Measurements from ENCODE around the gene FAM174B.

FAM174B gene

DNA sequence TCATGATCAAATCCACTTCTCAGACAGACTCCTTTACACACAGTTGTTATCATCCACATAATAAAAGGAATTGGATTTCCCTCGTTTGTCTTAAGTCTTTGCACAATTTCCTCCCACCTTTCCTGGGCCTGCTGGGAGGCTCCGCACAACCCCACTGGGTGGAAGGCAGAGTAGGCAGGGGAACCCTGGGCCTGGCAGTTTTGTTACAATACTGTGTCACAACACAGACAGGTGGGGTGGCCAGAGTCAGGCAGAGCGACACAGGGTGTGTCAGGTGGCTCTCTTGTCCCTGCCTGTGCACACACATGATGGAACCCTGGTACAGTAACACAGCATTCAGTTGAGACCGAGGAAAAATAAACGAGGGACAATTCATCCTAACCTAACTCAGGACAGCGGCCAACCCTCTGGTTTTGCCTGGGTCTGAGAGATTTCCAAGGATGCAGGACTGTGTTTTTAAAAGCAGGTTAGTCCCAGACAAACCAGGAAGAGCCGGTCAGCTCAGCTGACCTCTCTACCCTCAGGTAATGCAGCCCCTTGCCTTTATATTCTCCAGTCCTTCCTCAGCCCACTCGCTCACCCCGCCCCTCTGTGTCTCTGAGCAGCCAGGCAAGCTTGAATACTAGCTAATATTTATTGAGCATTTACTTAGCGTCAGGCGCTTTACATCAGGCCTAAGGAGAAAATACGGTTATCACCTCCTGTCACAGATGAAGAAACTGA is 8.8 kb upstream of the FAM174B start:
- DNase-seq: no peak

DNA sequence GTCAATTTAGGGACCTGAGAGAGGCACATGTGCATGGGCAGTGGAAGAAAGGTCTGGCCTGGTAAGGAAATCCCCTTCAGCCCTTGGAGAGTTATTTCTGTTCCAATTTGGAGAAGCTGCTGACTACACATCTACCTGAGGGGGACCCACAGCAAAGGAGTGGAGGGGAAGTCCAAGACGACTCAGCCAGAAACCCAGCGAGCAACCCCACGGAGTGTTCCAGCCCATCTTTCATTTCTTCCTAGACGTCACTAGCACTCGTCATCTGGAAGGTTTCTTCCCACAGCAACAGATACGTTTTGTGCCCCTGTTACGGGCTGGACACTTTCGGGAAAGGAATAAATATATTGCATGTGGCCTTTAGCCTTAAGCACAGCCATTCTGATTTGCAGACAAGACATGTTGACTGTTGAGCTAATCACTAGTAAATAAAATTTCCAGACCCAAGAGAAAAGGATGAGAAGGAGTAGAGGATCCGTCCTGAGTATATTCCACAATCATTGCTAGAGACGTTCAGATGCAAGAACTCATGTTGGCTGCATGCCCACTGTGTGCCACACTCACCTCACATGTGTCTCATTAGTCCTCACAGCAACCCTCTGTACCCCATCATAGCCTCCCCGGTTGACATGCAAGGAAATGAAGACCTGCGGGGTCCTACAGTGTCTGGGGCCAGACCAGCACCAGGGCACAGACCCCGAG is 7.8 kb upstream of the FAM174B start:
- no peak for DNase-seq

DNA sequence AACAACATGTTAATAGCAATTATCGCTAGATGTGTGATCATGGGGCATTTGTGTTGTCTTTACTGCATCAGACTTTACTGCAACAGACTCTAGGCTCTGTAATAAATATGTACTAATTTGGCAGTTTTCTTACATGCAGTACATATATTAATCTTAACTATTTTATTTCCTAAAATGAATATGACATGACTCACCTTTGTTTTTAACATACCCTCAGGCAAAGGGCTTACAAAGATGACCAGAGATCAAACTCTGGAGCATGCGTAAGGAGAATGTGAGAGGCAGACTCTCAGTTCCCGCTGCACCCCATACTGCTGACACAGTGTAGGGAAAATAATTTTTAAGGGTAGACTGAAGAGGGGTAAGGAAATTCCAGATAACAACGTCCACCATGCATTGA is 7.2 kb upstream of the FAM174B start:
- no peak for DNase-seq

DNA sequence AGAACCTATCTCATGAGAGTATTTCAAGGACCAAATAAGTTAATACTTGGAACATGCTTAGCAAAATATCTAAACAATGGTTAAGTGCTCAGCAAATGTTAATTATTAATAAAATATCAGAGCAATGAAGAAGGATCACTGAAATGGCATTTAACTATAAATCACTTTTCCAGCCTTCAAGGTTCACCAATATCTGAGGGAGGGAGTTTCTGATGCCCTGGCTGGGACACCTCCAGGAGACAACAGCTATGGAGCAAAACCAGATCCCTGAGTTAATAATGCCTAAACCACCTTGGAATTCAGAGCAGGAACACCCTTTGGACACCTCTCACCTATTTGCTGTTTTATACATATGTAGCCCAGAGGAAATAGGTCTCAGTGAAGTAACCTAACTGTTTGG is 6.4 kb upstream of the FAM174B start:
- DNase-seq: no peak

DNA sequence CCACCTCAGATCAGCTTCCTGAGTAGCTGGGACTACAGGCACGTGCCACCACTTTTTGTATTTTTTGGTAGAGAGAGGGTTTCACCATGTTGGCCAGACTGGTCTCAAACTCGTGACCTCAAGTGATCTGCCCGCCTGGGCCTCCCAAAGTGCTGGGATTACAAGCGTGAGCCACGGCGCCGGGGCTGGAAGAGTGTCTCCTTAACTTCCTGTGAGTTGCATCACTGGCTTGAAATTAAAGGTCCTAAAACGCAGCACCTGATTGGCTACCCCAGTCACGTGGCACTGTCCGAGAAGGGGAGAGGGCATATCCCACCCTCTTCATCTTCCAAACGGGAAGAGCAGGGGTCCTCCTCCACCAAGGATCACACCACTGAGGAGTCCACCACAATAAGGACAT is 5.5 kb upstream of the FAM174B start:
- no peak for DNase-seq

DNA sequence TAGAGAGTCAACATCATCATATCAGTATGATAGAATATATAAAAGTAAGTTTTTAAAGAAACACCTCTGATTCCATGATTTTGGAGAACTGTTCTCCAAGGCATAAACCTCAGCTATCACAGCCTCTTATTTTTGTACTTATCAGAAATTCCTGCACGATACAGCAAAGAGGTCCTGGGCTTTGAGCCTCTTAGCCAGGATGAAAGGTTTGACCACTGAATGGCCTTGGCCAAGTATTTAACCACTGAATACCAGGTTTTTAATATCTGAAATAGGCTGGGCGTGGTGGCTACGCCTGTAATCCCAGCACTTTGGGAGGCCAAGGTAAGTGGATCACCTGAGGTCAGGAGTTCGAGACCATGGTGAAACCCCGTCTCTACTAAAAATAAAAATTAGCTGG is 1.9 kb upstream of the FAM174B start:
- DNase-seq: no peak

DNA sequence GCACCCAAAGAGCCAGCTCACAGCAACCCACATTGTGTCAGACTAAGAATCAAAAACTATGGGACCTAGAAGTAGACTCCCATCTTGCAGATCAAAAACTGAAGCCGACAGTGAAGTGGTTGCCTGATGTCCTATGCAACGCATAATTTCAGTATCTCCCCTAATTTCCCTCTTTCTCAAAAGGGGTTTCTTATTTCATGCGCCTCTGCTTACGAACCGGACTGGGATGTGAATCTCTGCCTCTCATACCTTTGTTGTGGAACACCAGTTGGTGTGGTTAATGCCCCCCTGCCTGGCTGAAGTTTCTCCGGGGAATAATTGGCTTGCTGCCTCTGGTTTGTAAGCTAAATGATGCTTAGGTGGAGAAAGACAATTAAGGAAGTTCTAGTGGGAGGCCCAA is 514 bp upstream of the FAM174B start:
- no peak for DNase-seq

DNA sequence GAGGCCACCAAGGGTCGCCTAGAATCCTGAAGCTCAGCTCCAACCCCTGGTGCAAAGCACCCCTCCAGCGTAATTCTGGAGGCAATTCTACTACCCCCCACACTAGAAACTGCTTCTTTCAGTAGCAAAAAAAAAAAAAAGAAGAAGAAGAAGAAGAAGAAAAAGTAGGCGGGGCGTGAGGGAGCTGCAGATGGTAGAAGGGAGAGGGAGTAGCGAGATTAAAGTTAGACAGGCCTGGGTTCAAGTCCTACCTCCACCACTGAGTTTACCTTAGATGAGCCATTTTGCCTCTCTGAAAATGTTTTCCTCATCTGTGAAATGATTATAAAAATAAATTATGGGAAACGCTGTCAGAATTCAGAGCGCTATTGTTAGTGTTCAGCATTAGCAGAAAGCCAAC is 913 bp downstream of the FAM174B start:
- DNase-seq: no peak

DNA sequence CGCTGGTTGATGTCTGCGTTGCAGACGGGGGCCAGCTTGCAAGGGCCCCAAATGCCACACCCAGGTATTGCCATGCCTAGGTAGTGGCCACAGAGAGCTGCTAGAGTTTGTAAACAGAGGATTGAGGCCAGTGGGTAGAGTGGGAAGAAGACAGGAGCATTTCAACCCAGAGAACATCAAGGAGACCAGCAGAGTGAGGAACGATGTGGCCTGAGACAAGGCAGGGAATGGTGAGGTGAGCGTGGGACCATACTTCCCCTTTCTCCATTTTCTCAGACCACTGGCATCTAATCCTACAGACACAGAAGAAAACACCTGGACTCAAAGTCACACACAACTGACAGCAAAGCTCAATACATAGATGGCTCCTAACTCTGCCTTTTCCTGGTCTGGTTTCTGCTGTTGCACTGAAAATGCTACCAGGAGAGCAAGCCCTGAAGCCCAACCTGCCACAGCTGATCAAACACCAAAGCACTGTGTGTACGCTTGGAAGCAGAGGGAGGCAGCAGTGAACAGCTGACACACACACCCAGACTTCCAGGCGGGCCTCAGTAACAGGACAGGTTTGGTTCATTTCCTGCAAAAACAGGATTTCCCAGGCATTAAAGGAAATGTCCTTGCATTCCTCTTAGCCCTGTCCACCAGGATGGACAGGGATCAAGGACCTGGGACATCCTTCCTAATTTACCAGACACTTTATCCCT is 1.6 kb downstream of the FAM174B start:
- no peak for DNase-seq

DNA sequence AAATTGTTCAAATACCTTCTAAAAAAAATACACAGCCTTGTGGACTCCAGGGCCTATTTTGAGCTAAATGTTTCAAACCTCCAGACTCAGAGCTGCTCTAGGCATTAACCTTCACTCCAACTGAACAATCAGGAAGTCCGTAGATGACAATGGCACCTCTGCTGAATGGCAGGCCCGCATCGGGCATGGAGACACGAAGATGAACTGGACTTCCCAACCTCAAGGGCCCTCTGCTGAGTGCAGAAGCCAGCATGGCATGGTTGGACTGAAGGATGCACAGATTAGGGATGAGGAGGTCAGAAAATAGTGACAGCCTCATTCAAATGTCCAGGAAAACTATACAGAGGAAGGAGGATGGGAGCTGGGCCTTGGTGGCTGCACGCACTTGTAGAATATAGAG is 2.2 kb downstream of the FAM174B start:
- DNase-seq: no peak

DNA sequence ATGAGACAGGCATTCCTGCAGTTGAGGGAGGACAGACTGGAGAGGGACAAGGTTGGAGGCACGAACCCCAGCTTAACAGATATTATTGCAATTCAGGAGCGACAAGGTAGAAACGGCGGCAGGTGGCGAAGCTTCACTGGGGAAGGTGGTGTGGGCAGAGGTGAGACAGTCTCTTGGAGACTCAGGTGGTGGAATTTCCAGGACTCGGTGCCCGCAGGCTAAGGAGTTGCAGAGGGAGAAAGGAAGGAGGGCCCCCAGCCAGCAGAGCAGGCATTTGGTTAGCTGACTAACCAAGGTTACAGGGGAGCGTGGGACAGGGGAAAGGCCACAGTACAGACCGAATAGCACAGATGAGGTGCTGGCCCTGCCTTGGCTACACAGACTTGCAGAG is 3.0 kb downstream of the FAM174B start:
- no peak for DNase-seq

DNA sequence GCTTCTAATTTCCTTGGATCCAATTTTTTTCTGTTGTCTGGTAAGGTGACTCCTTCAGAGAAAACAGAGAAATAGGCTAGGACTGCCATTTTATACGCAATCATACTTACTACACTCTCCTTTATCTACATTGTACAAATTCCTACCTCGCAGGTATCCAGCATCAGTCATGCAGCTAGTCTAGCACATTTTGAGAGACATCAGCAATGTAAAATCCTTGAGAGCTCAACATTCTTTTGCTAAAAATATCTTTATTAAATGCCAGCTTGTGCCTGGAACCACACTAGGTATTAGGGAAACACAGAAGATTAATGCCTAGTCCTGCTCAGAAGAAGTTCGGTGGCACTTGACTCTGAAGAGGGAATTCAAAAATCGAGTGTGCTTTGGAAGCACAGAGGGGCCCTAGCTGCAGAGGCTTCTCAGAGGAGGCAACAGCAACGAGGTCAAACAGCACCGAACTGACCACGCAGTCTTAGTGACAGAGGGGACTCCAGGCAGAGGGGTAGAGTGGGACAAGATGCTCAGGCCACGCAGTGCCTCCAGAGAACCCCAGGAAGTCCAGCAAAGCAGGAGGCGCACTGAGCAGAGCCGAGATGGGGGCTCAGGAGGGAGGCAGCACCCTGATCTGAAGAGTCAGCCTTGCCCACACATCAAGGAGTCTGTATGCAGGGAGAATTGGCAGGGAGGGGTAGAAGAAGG is 3.5 kb downstream of the FAM174B start:
- DNase-seq: no peak

DNA sequence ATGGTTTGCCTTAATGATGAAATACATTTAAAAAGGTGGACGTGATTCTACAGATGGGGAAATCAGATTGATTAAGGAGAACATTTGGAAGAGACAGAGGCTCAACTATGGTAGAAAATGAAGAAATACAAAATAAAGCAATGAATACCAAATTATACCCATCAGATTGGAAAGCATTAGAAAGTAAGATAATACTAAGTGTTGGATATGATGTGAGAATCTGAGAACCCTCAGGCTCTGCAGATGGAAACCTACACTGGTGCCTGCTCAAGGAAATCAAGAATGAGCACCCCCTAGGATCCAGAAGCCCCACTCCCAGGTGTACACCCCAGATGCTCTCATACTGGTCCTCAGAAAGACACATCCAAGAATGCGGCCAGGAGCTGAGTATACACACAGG is 4.6 kb downstream of the FAM174B start:
- no peak for DNase-seq

DNA sequence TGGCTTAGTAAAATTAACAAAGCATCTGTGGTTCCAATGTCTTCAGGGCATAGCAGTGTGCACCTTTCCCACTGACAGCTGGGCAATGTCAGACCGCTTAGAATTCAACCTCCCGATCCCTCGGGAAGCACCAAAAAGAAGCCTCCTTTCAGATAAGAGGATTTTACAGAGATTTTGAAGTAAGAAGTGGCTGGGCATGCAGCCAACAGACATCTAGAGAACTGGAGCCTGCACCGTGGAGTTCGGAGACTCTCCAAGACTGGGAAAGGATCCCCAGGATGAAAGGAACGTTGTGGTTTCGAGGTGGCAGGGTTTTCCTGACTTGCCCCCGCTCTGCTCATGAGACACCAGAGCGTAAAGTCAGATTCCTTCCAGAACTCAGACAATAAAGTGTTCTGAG is 5.3 kb downstream of the FAM174B start:
- no peak for DNase-seq

DNA sequence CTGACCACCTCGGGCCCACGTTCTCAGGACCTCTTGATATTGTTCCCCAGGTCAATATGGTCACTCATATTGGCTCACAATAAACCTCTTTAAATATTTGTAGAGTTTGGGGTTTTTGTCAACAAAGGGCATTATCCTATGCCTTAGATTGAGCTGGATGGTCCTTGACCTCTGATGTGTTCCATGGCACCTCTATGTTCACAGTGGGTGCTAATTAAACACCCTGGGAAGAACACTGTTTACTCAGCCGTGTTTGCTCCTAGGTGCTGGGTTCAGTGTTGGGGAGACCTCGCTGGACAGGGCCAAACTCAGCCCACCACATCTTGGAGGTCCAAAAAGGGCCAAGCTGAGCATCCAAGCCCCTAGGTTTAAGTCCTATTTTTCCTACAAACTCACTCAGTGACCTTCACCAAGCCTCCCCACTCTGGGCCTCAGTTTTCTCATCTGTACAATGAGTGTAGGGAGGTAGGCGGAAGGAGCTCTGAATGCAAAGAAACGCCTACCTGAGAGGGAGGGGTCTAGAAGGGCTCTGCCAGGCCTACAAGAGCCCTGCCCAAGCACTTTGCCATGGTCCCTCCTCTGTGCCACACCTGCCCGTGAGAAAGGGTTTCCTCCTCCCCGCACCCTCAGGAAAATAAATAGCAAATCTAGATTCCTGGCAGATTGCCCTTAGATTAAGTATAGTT is 7.2 kb downstream of the FAM174B start:
- no peak for DNase-seq

DNA sequence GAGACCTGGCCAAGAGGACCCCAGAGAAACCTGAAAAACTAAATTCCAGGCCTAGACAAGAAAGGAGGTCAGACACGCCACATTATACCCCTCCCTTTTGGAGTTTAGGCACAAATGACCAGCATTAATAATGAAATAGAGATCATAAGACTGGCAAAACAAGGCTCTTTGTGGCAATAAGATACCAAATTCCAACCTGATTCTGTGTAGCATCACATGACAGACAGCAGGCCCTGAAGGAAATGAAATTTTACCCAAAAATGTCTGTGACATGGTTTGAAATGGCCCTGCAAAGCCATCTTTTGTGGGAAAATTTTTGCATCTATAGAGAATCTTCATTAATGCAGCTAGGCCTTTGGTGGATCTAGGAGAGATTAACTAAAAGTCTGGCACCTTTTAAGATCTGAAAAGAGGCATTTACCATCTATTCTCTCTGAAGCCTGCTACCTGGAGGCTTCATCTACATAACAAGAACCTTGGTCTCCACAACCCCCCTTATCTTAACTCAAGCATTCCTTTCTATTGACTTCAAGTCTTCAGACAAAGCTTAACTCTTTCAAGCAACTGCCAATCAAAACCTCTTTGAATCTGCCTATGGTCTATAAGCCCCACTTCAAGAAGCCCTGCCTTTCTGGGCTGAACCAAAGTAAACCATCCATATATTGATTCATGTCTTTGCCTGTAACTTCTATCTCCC is 8.0 kb downstream of the FAM174B start:
- no peak for DNase-seq

DNA sequence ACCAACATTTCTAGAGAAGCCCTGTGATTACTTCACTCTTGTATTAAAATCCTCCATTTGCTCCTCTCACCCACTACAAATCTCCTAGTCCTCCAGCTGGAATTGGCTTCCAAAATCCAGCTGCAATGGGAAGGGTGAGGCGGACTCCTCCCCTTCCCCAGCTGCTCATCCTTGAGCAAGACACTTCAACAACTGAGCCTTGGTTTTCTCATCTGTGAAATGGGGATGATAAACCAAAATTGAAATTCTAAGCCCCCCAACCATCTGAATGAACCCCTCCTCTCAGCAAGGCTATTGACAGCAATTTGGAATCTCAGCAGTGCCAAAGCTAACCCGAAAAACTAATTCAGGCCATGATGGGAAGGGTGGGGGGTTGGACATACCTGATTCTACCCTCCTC is 9.4 kb downstream of the FAM174B start:
- DNase-seq: no peak

DNA sequence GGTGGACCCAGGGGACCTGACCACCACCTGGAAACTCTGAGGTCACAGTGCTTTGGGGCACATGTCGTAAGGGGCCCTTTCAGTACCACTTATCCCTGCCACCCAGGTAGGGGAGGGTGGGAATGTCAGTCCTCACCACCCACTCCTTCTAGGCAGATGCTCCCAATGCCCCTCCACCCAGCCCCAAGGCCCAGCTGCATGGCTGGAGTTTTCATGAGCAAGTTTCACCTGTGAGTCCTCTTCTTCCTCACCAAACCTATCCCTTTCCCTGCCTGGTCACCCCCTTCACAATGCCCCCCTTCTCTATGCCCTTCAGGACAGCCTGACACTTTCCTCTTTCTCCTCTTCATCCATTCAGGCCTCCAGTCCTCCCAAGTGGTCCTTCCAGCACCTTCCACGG is 9.8 kb downstream of the FAM174B start:
- DNase-seq: no peak

DNA sequence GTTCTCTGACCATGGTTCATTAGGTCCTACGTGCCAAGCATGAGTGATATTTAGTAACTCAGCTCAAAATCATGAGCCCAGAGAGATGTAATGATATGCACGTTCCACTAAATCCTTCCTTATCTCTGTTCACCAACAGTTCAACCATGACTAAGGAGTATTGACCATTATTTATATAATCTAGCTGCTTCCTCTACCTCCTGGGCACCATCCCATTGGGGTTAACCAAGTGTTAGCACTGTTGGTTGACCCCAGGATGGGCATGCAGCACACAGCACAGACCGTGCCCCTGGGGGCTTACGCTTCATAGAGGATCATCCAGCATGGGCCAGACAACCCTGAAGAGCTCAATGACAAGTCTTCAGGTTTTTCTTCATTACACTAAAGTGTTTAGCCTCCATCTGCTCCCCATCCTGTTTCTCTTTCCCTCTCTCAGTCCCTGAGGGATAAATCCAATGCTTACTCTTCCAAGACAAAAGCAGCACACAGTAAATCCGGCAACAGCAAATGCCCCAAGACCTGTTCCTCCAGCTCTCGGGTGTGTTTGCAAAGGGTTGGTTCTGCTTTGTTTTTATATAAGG is 10.4 kb downstream of the FAM174B start:
- DNase-seq: no peak

DNA sequence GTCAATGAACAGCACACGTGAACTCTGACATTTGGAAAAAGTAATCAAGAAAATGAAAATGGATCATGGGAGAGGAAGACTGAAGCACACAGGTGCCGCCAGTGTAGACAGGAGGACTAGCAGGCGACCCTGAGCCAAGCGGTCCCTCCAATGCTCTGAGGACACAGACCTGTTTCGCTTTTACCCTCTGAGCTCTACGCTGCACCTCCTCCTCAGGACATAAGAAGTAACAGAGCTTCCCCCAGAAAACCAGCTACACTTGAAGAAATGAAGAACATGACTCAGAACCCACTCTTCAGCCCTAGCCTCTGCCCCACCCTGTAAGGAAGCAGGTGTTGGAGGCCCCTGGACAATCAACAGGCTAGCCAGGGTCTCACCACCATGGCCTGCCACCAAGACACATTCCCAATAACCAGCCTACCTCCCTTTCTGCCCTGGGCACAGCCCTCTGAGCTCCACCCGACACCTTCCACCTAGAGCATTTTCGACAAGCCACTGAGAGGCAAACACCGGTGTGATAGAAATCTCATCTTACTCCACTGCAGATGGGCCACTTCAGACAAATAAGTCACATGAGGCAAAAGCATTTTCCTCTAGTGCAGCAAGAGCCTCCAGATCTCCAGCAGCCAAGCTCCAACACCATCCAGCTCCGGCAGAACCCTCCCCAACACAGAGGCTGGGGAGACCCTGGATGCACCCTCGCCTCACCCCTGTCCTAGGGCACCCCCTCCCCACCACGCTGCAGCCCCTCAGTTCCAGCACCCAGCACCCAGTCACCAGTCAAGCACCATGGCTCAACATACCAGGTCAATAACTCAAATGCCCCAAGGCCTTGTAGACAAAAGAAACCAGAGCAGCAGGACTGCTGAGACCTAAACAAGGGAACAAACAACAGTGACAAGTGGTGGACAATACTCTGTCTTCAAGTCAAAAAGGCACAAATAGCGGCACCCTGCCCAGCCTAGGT is 11.4 kb downstream of the FAM174B start:
- DNase-seq: no peak
